Measurements from ENCODE around the gene TYSND1. TPM values are rescaled to one million over a fixed set of nuclear protein-coding genes. Genes with fewer than 3 reads are reported as not detected.

TYSND1 gene
- total and polyA plus RNA-seq, 7 donors, result 2.4 to 7.5 (median 4.1) TPM

GRCh38 chr10:70175516-70175915, 29.0 kb upstream of the TYSND1 start:
- Histone ChIP-seq H3K9me3 (no peaks in the 10 kb centered on the region), H3K4me3 (no peak overlapping the region), H3K27ac (no peak overlapping the region), H3K4me1 (no peaks in the 10 kb centered on the region), H3K27me3 (ENCODE audit: insufficient read depth in 3 of 3, low read length in 2 of 3) (no peaks in the 10 kb centered on the region), H3K36me3 (ENCODE audit: insufficient read depth in 1 of 2, low read depth in 1 of 2) (no peaks in the 10 kb centered on the region)
- ATAC-seq (no peak), DNase-seq (no peak)
- intact Hi-C loops (cut with DNase I), result no loop called here
- 90 to 93% (median 90%) methylated on average over 3 of the region's 3 CpGs for WGBS, 3 donors
- TF ChIP-seq CTCF (IDR thresholded peaks at IDR 0.05), result no peak

- H3K4me1 ChIP-seq, result peaks cover 2% of the 10 kb centered on the region
- no peaks in the 10 kb centered on the region for H3K27me3 ChIP-seq (ENCODE audit: insufficient read depth in 3 of 3, low read length in 2 of 3)
- no peak for ATAC-seq
- intact Hi-C loops (cut with DNase I), result no loop called here
- no peak for TF ChIP-seq CTCF (IDR thresholded peaks at IDR 0.05)
- no peaks in the 10 kb centered on the region for H3K9me3 ChIP-seq
- no peak overlapping the region for H3K4me3 ChIP-seq
- H3K27ac ChIP-seq, result no peak overlapping the region
- no peaks in the 10 kb centered on the region for H3K36me3 ChIP-seq (ENCODE audit: insufficient read depth in 1 of 2, low read depth in 1 of 2)
- DNase-seq, result no peak
- 48 to 55% (median 49%) methylated on average over 4 of the region's 4 CpGs for WGBS, 3 donors
Observed at GRCh38 chr10:70174058-70174741, 27.7 kb upstream of the TYSND1 start.

GRCh38 chr10:70169649-70170364, 23.3 kb upstream of the TYSND1 start:
- H3K36me3 ChIP-seq (ENCODE audit: insufficient read depth in 1 of 2, low read depth in 1 of 2), result peaks cover 0 to 20% of the 10 kb centered on the region in 2 donors
- TF ChIP-seq CTCF (IDR thresholded peaks at IDR 0.05), result no peak
- H3K27me3 ChIP-seq (ENCODE audit: insufficient read depth in 3 of 3, low read length in 2 of 3), result no peaks in the 10 kb centered on the region
- no peaks in the 10 kb centered on the region for H3K9me3 ChIP-seq
- intact Hi-C loops (cut with DNase I), result no loop called here
- ATAC-seq, result peak; percentile 29 to 65 (median 40)
- peaks cover 40% of the 10 kb centered on the region for H3K4me1 ChIP-seq
- H3K27ac ChIP-seq, result peak overlapping the region; percentile 81
- WGBS, 3 donors, result 1% methylated on average over 33 to 40 of the region's 40 CpGs
- H3K4me3 ChIP-seq, result peak overlapping the region; percentile 94
- DNase-seq, result no peak

GRCh38 chr10:70169011-70169410, 22.5 kb upstream of the TYSND1 start:
- H3K9me3 ChIP-seq, result no peaks in the 10 kb centered on the region
- DNase-seq (no peak), ATAC-seq (no peak)
- peaks cover 48% of the 10 kb centered on the region for H3K4me1 ChIP-seq
- peak overlapping the region; percentile 94 for H3K4me3 ChIP-seq
- intact Hi-C loops (cut with DNase I), result no loop called here
- H3K36me3 ChIP-seq (ENCODE audit: insufficient read depth in 1 of 2, low read depth in 1 of 2), result peaks cover 0 to 20% of the 10 kb centered on the region in 2 donors
- no peak overlapping the region for H3K27ac ChIP-seq
- TF ChIP-seq CTCF (IDR thresholded peaks at IDR 0.05), result no peak
- WGBS, 3 donors, result 17 to 22% (median 20%) methylated on average over 2 of the region's 2 CpGs
- H3K27me3 ChIP-seq (ENCODE audit: insufficient read depth in 3 of 3, low read length in 2 of 3), result no peaks in the 10 kb centered on the region
